UCSD-AML1 (cell line): ENCODE measurements around the gene NOCT.
"Not testable (repeated sequence)": the region's sequence is repeated elsewhere in the genome, so short reads cannot be mapped to it uniquely, and the experiment has no call there.

Experiments
- DNase-seq: peaks from one replicate; lab custom pipeline; 2025; ENCODE audit not compliant: unreplicated experiment; lab: John Stamatoyannopoulos, UW

NOCT gene, protein sequence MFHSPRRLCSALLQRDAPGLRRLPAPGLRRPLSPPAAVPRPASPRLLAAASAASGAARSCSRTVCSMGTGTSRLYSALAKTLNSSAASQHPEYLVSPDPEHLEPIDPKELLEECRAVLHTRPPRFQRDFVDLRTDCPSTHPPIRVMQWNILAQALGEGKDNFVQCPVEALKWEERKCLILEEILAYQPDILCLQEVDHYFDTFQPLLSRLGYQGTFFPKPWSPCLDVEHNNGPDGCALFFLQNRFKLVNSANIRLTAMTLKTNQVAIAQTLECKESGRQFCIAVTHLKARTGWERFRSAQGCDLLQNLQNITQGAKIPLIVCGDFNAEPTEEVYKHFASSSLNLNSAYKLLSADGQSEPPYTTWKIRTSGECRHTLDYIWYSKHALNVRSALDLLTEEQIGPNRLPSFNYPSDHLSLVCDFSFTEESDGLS

GRCh38 chr4:139015269-139015947 is at the start of gene NOCT:
Gene NOCT, plus strand, starts transcription at chr4:139015781. Its CDS starts 201 bp downstream, at chr4:139015982.
- peak; percentile 88 for DNase-seq

- DNase-seq: no peak
These were observed 48.3 kb upstream of the NOCT start for GRCh38 chr4:138967313-138967712.

DNA sequence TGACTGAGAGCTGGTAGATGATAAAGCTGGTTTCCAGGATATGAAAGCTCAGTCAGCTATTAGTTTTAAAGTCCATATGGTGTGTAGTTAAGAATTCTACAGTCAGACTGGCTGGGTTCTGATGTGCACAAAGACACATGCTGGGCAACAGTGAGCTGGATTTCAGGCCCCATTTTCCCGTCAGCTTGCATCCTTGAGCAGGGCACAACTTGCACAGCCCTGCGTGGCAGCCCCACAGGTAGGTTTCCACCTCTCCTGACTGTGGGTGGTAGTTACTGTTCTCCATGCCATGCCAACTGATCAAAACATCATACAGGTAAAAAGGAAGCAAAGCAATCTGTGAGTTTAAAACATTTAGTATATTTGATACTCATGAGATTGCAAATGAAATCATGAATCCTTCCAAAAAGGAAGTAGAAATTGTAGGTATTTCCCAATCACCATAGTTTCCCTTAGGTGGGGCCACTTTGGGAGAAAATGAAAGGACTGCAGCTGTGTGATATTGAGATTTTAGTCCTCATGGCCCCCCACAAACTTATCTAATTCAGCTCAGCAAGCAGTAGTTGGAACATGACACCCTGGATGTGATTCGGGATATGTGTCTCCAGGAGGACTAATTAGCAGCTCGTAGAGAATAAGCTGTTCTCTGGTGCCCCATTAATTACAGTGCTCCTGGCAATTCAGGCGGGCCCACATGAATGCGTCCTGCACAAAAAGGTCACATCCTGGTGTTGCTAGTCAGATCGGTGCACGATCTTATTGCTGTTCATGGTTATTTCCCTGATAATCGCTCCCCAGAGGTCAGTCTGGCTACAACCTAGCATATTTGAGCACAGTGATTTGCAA is 42.4 kb upstream of the NOCT start:
- DNase-seq: no peak

- no peak for DNase-seq
These were observed 40.4 kb upstream of the NOCT start for GRCh38 chr4:138975225-138975624.

DNA sequence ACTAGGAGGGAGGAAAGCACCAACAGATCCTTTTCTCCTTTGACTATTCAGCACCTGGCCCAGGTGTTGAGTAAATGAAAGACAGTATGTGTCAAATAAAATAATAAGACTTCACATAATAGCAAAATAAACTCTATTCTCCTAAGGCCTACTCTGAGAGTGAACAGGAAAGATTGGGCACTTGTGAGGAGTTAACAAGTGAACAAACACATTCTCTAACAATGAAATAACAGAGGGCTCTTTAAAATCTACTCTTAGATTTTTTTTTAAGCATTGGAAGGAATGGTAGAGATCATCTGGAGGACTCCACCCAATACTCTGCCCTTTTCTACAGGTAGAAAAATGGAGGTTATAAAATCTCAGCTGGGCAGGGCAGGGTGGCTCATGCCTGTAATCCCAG is 39.1 kb upstream of the NOCT start:
- DNase-seq: no peak

- DNase-seq: no peak
These were observed 38.1 kb upstream of the NOCT start for GRCh38 chr4:138977524-138977923.

DNA sequence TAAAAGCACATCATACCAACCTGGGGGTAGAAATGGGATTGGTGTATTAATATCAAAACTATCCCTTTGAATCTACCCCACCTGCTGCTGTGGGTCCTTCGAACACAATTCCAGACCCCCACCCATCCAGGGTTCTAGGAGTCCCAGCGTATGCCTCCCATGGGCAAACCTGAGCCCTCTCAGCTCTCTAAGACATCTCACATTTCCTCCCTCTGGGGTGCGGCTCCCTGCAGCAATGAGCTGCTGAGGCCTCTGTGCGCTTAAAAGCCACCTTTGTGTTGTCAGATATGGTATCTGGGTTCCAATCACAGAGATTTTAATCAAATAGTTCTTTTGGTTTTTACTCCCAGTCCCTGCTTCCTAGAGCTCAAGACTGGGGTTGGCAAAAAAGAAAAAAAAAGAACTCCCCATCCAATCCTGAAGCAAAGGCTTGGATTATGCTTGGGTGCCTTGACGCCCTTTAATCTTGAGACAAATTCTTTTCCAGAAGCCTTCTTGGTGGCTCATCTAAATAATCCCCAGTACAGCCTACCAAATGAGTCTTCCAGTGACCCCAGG is 37.5 kb upstream of the NOCT start:
- no peak for DNase-seq

DNA sequence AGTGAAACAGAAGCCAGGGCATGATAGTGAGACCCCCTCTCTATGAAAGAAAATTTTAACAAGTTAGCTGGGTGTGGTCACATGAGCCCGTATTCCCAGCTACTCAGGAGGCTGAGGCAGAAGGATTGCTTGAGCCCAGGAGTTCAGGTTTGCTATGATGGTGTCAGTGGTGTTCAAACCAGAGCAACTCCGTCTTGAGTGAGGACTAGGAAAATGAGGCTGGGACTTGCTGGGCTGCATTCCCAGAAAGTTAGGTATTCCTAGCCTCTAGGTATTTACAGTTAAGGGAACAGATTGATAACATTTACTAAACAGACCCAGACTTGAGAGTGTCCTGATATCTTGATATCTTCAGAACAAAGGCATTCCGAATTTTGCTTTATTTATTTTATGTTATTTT is 37.0 kb upstream of the NOCT start:
- DNase-seq: no peak

- no peak for DNase-seq
These were observed 35.8 kb upstream of the NOCT start for GRCh38 chr4:138979742-138980141.

DNA sequence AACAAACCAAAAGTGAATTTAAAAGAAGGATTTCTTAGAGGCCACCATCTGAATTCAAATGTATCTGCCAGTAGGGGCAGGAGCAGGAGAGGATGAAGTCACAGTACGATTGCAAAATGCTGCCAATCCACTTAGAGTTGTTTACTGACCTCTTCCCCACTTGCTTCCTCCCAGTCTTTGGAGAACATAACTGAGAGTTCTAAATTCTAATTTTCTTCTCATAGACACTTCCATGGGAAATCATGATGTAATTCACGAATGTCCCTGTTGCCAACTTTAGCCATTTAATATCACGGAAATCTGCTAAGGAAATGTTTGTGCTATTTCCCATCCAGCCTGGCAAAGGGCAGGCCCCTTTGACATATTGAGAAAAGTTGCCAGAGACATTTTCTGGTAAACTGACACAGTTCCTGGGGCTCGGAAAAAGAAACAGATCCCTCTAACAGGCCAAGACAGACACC is 33.6 kb upstream of the NOCT start:
- no peak for DNase-seq

DNA sequence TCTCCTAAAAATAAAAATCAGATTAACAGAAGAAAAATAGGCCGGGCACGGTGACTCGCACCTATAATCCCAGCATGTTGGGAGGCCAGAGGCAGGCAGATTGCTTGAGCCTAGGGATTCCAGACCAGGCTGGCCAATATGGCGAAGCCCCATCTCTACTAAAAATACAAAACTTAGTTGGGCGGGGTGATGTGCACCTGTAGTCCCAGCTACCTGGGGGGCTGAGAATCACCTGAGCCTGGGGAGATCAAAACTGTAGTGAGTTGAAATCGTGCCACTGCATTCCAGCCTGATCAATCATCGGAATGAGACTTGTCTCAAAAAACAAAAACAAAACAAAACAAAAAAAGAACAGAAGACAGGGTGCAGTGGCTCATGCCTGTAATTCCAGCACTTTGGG is 32.8 kb upstream of the NOCT start:
- no peak for DNase-seq

DNA sequence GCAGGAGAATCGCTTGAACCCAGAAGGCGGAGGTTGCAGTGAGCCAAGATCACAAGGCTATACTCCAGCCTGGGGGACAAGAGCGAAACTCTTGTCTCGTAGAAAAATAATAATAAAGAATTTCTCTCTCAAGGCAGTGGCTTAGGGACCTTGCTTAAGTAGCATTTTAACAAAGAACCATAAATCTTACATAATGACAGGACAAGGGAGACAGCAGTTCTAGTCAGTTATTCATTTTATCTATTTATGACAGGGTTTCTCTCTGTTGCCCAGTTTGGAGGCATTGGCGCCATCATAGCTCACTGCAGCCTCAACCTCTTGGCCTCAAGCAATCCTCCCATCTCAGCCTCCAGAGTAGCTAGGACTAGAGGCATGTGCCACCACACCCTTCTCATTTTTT is 31.9 kb upstream of the NOCT start:
- no peak for DNase-seq

- no peak for DNase-seq
These were observed 30.9 kb upstream of the NOCT start for GRCh38 chr4:138984647-138985046.

DNA sequence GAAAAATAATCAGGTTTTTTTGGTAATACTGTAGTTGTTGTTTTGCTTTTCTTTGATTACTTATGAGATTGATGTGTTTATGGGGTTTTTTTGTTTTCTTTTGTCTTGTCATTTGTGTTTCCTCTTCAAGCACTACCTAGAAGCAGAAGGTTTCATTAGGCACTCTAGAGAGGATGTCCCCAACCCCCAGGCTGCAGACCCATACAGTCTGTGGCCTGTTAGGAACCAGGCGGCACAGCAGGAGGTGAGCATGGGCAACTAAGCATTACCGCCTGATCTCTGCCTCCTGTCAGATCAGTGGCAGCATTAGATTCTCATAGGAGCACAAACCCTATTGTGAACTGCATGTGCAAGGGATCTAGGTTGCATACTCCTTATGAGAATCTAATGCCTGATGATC is 22.9 kb upstream of the NOCT start:
- no peak for DNase-seq

DNA sequence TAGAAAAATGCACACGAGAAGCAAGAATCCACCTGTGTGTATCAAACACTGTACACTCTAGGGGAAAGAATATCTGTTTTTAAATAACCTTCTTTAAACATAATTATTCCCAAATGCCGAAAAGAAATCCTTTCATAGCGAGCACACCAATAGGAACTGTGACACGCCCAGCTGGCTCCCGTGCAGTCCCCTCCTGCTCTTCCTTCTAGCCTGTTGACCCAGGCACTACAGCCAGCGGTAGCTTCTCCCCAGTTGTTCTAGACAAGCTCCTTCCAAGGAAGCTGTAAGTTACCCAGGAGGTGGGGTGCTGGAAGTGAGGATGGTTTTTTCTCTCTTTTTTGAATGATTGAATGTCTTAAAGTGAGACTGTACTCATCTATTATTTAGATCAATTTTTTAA is 19.5 kb upstream of the NOCT start:
- DNase-seq: no peak

GRCh38 chr4:138999666-139000065 is 15.9 kb upstream of the NOCT start:
- DNase-seq: no peak

DNA sequence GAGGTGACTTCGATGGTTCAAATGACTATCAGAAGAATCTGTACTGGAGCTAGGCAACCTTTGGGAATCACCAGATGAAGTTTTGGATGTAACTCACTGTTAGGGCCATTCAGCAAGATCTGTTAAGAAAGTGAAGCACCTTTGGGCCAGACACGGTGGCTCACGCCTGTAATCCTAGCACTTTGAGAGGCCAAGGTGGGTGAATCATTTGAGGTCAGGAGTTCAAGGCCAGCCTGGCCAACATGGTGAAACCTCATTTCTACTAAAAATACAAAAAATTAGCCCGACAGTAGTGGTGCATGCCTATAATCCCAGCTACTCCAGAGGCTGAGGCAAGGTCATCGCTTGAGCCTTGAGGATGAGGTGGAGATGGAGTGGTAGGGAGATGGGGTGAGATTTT is 15.4 kb upstream of the NOCT start:
- DNase-seq: not testable (repeated sequence)

DNA sequence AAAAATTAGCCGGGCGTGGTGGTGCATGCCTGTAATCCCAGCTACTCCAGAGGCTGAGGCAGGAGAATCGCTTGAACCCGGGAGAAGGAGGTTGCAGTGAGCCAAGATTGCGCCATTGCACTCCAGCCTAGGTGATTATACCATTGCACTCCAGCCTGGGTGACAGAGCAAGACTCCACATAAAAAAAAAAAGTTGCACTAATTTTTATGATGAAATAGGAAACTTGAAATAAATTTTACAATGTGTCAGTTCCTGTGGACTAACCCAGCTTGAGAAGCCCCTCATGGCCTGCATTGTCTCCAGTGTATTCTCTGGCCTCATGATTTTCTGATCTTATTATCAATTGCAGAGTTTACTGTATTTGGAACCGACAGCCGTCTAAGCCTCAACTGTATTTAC is 14.2 kb upstream of the NOCT start:
- not testable (repeated sequence) for DNase-seq

GRCh38 chr4:139003668-139004067 is 11.9 kb upstream of the NOCT start:
- DNase-seq: not testable (repeated sequence)

DNA sequence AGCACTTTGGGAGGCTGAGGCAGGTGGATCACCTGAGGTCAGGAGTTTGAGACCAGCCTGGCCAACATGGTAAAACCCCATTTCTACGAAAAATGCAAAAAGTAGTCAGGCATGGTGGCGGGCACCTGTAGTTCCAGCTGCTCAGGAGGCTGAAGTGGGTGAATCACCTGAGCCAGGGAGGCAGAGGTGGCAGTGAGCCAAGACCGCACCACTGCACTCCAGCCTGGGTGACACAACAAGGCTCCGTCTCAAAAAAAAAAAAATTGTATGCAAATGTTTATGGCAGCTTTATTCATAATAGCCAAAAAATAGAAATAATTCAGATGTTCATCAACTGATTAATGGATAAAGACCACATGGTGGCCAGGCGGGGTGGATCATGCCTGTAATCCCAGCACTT is 9.8 kb upstream of the NOCT start:
- DNase-seq: no peak

DNA sequence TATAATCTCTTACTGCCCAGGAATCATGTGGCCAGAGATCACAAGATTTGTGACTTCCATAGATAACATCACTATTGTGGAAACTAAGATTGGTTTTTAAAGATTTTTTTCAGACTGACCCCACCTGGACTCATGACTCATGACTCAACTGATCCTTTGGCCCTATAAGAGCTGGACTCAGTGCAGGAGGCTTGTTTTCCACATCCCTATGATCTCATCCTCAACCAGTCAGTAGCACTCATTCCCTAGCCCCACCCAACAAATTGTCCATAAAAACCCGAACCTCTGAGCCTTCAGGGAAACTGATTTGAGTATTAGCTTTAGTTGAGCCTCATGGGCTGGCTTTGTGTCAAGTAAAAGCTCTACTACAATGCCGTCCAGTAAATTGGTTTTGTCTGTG is 7.9 kb upstream of the NOCT start:
- no peak for DNase-seq
